Measurements from ENCODE around the gene KIFC3. TPM values are rescaled to one million over a fixed set of nuclear protein-coding genes. Genes with fewer than 3 reads are reported as not detected.

KIFC3 gene, protein sequence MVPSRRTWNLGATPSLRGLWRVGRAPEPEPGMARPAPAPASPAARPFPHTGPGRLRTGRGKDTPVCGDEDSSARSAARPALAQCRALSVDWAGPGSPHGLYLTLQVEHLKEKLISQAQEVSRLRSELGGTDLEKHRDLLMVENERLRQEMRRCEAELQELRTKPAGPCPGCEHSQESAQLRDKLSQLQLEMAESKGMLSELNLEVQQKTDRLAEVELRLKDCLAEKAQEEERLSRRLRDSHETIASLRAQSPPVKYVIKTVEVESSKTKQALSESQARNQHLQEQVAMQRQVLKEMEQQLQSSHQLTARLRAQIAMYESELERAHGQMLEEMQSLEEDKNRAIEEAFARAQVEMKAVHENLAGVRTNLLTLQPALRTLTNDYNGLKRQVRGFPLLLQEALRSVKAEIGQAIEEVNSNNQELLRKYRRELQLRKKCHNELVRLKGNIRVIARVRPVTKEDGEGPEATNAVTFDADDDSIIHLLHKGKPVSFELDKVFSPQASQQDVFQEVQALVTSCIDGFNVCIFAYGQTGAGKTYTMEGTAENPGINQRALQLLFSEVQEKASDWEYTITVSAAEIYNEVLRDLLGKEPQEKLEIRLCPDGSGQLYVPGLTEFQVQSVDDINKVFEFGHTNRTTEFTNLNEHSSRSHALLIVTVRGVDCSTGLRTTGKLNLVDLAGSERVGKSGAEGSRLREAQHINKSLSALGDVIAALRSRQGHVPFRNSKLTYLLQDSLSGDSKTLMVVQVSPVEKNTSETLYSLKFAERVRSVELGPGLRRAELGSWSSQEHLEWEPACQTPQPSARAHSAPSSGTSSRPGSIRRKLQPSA
- 0.40 TPM in 1 of 2 replicates, not detected in the other for polyA plus RNA-seq

GRCh38 chr16:57802341-57803133 is at the start of gene KIFC3:
TSS of gene KIFC3 (minus strand) at chr16:57802491. CDS start at chr16:57798243, 4,248 bp downstream.

DNA sequence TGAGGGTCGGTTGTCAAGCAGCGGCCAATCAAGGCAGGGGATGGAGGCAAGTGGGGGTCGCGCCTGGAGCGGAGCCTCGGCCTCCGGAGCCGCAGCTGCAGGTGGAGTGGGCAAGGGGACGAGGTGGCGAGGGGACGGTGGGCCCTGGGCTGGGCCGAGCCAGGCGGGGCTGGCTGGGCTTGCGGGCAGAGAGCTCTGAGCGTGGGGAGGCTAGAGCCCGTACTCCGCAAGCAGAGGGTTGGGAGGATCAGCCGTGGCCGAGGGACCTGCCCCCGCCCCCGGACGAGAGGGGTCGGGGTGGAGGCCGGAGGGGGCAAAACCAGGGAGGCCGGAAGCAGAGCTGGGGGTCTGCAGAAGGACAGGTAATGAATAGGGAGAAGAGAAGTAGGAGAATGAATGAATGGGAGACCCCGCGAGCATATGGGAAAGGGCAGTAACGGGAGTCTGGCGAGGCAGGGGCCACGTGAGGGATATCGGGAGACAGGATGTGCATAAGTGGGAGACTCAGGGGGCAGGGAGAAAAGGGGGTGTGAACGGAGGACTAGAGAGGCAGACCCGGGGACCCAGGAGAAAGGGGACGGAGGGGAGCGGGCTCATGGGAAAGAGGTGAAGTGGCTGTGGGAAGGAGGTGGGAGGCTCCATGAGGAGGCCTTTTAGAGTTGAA is 66.4 kb downstream of the KIFC3 start, which contains the start of gene KATNB1:
Gene KATNB1 (plus strand): TSS at position 16 of the 664 bp plus-strand sequence. CDS start 1,474 bp downstream, outside the sequence.

Other genes starting within 250 kb of the KIFC3 start
- gene ADGRG1, start 173.9 kb downstream of the KIFC3 start, polyA plus RNA-seq, result 2.3 and 3.7 TPM in 2 replicates
- not detected in 2 replicates for gene ADGRG3, start 134.2 kb downstream of the KIFC3 start, polyA plus RNA-seq
- gene DRC7, start 107.7 kb downstream of the KIFC3 start, polyA plus RNA-seq, result not detected in 2 replicates
- gene KATNB1, start 66.7 kb downstream of the KIFC3 start, polyA plus RNA-seq, result 2.0 and 2.1 TPM in 2 replicates
- not detected in 2 replicates for gene CNGB1, start 168.6 kb upstream of the KIFC3 start, polyA plus RNA-seq
- 0.60 and 0.82 TPM in 2 replicates for gene ZNF319, start 198.2 kb upstream of the KIFC3 start, polyA plus RNA-seq
- 1.2 and 4.5 TPM in 2 replicates for gene USB1, start 198.9 kb upstream of the KIFC3 start, polyA plus RNA-seq
- gene MMP15, start 223.3 kb upstream of the KIFC3 start, polyA plus RNA-seq, result 1.7 and 4.4 TPM in 2 replicates